HFFc6 (cell line): Measurements from ENCODE around the gene EN2. TPM values are rescaled to one million over a fixed set of nuclear protein-coding genes. Genes with fewer than 3 reads are reported as not detected.

Experiments used
- DNase-seq: peaks from one replicate; pipeline ENCODE4 v3.0.0-alpha.2; 2018
- H3K27ac Mint-ChIP-seq: 2 replicates; pipeline ENCODE4 v1.8.0; 2020; ENCODE audit warnings: mild to moderate bottlenecking, mixed read lengths
- H3K27me3 Mint-ChIP-seq: 2 replicates; pipeline ENCODE4 v1.8.0; 2021; ENCODE audit warnings: mild to moderate bottlenecking, moderate library complexity, mixed read lengths; ENCODE audit not compliant: insufficient read depth
- H3K36me3 Mint-ChIP-seq: 2 replicates; pipeline ENCODE4 v1.8.0; 2021; ENCODE audit warnings: low read depth, mixed read lengths
- H3K4me1 Mint-ChIP-seq: 2 replicates; pipeline ENCODE4 v1.8.0; 2020; ENCODE audit warnings: low read depth, mixed read lengths
- H3K4me3 Mint-ChIP-seq: 2 replicates; pipeline ENCODE4 v1.8.0; 2020; ENCODE audit warnings: mild to moderate bottlenecking, moderate library complexity, mixed read lengths
- H3K9me3 Mint-ChIP-seq: 2 replicates; pipeline ENCODE4 v1.8.0; 2020; ENCODE audit warnings: mild to moderate bottlenecking, mixed read lengths
- total RNA-seq, 6 experiments: library from RNA; stranded (reverse); fragmentation: NEBNext Ultra II Directional; extraction: Animal tissue kit (Norgen Biotek cat#: 25700); gene quantifications; 2 replicates in 1 of 6; 3 replicates in 5 of 6; pipeline ENCODE4 v1.2.3, GENCODE V29; 2021
- TF ChIP-seq, protein P1 (sequence below): fragments of 200-600 bp; sonication (generic); IDR thresholded peaks from 2 replicates; pipeline ENCODE4 v1.5.0; 2021; ENCODE audit warnings: antibody characterized with exemption, mild to moderate bottlenecking

EN2 gene
- total RNA-seq, 6 experiments from 2014 or later = not detected

DNA sequence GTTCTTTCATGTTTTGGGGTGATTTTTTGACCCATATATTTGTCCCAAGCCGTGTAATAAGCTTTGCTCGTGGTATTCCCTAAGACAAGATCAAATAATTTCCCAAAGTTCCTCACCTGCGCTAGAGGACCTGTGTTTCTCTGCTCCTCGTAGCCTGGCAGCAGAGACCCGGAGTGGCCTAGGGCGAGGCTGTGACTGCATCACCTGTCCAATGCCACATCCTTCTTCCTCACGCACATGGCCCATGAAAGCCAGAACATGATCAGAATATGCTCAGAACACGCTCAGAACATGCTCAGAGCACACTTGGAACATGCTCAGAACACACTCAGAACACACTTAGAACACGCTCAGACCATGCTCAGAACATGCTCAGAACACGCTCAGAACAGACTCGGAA lies 23.8 kb downstream of the EN2 start:
- peaks cover 23% of the 10 kb centered on the region for H3K27me3 Mint-ChIP-seq
- DNase-seq = no peak
- no peak overlapping the region for H3K27ac Mint-ChIP-seq
- no peaks in the 10 kb centered on the region for H3K4me1 Mint-ChIP-seq
- H3K4me3 Mint-ChIP-seq = no peak overlapping the region
- H3K9me3 Mint-ChIP-seq = peaks cover 8% of the 10 kb centered on the region
- H3K36me3 Mint-ChIP-seq = peaks cover 8% of the 10 kb centered on the region; the same call in 1 of the 2 replicates
- TF ChIP-seq, protein P1, sequence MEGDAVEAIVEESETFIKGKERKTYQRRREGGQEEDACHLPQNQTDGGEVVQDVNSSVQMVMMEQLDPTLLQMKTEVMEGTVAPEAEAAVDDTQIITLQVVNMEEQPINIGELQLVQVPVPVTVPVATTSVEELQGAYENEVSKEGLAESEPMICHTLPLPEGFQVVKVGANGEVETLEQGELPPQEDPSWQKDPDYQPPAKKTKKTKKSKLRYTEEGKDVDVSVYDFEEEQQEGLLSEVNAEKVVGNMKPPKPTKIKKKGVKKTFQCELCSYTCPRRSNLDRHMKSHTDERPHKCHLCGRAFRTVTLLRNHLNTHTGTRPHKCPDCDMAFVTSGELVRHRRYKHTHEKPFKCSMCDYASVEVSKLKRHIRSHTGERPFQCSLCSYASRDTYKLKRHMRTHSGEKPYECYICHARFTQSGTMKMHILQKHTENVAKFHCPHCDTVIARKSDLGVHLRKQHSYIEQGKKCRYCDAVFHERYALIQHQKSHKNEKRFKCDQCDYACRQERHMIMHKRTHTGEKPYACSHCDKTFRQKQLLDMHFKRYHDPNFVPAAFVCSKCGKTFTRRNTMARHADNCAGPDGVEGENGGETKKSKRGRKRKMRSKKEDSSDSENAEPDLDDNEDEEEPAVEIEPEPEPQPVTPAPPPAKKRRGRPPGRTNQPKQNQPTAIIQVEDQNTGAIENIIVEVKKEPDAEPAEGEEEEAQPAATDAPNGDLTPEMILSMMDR = no peak

- Mint-ChIP-seq H3K27me3 (peaks cover 25% of the 10 kb centered on the region), H3K4me1 (no peaks in the 10 kb centered on the region), H3K36me3 (peaks cover 8% of the 10 kb centered on the region; the same call in 1 of the 2 replicates), H3K9me3 (peaks cover 8% of the 10 kb centered on the region), H3K4me3 (no peak overlapping the region), H3K27ac (no peak overlapping the region)
- DNase-seq = no peak
- TF ChIP-seq, protein P1 = no peak
Observed at GRCh38 chr7:155482511-155483183, 24.7 kb downstream of the EN2 start.

DNA sequence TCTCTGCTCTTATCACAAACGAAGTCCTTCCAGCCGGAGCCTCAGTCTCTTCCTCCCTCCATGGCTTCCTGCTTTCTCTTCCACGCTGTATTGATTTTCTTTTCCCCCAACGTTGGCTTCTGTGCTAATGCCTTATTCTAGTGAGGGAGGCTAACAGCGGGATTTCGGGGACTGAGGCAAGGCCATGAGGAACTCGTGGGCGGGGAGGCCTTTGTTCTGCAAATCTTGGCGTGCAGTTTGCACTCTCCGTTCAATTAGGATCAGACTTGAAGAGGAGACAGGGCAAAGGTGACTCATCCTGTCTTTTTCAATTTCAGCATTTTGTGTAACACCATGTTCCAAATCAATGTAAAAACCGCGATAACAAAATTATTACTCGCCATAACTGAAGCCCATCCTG lies 25.3 kb downstream of the EN2 start:
- H3K27ac Mint-ChIP-seq = no peak overlapping the region
- no peak overlapping the region for H3K4me3 Mint-ChIP-seq
- TF ChIP-seq, protein P1 = no peak

GRCh38 chr7:155483868-155484325 lies 26.0 kb downstream of the EN2 start:
- Mint-ChIP-seq H3K9me3 (peaks cover 8% of the 10 kb centered on the region), H3K27me3 (peaks cover 28% of the 10 kb centered on the region), H3K27ac (no peak overlapping the region), H3K4me3 (no peak overlapping the region), H3K36me3 (peaks cover 8% of the 10 kb centered on the region; the same call in 1 of the 2 replicates), H3K4me1 (no peaks in the 10 kb centered on the region)
- no peak for DNase-seq
- TF ChIP-seq, protein P1 = no peak

More for the DNA sequence above, 25.3 kb downstream of the EN2 start:
- Mint-ChIP-seq H3K9me3 (peaks cover 8% of the 10 kb centered on the region), H3K36me3 (peaks cover 8% of the 10 kb centered on the region; the same call in 1 of the 2 replicates), H3K4me1 (no peaks in the 10 kb centered on the region), H3K27me3 (peaks cover 25% of the 10 kb centered on the region)
- no peak for DNase-seq

DNA sequence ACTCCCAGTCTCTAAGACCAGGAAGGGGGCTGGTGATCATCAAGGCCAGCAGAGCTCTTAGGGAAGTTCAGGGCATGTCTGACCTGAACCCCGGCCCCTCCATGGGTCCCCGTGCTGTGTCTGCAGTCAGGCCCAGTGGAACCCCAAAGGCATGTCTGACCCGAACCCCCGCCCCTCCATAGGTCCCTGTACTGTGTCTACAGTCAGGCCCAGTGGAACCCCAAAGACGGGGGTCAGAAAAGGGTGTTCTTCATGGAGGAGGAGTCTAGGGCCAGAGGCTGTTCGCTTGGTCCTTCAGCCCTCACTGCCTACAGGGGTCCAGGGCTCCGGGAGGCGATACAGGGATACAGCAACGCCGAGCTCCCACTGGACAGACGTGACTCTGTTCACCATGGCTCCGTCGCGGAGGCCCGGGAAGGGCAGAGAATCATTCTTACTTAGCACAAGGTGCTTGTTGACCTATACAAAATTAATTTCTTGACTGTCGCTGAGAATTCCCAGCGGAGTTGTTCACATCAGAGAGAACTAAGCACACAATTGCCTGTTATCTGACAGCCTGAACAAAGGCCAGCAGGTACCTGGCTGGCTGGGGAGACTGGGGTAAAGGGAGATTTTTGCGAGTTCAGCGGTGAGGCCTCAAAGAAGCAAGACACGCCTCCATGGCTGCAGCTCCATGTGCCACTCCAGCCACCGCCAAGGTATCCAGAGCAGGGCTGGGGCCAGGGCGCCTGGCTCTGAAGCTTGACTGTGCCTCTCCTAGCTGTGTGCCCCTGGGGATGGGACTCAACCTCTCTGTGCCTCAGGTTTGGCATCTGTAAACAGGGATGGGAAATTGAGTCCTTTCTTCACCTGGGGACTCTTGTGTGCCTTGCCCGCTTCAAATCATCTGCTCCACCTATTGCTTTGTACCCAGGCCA lies 26.8 kb downstream of the EN2 start:
- H3K36me3 Mint-ChIP-seq = peaks cover 8% of the 10 kb centered on the region; the same call in 1 of the 2 replicates
- peaks cover 8% of the 10 kb centered on the region for H3K9me3 Mint-ChIP-seq
- DNase-seq = no peak
- TF ChIP-seq, protein P1 = no peak
- no peak overlapping the region for H3K27ac Mint-ChIP-seq
- H3K4me1 Mint-ChIP-seq = no peaks in the 10 kb centered on the region
- no peak overlapping the region for H3K4me3 Mint-ChIP-seq
- H3K27me3 Mint-ChIP-seq = peaks cover 32% of the 10 kb centered on the region
